GM10266 (cell line): Measurements from ENCODE around the gene RNF41.

Source experiments
- DNase-seq: peaks from one replicate; pipeline ENCODE4 v3.0.0; 2012; ENCODE audit errors: extremely low spot score
- TF ChIP-seq, protein P1 (sequence below): IDR thresholded peaks from 2 replicates; pipeline ENCODE4 v1.5.1; 2012; ENCODE audit warnings: mild to moderate bottlenecking, low read depth; ENCODE audit not compliant: control insufficient read depth, insufficient read depth; ENCODE audit errors: missing control alignments

RNF41 gene

DNA sequence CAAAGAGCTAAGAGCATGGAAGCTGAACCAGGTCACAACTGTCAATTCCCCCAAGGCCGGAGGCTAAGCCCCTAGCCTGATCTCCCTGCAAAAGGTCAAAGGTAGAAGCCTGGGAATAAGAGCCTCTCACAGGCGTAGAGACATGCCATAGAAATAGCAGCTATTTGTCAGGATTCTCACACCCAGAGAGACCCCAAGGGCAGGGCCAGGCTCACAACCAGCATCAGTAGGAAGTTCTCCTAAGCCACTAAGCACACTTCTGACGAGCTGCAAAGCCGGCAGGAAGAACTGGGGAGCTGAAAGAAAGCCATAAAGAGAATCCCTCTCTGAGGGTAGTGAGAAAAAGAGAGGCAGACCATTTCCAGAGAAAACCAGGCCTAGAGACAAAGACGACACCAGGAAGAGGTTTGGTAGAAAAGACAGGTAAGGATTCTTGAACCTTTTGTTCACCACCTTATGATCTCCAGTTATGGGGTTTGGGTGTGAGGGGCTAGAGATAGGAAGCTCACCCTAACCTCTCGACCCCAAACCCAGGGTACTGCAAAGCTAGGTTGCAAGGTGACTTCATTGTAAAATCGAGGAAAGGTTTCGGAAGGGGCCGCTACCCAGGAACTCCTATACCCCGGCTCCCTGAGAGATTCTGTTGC is 33.5 kb downstream of the RNF41 start:
- TF ChIP-seq, protein P1, sequence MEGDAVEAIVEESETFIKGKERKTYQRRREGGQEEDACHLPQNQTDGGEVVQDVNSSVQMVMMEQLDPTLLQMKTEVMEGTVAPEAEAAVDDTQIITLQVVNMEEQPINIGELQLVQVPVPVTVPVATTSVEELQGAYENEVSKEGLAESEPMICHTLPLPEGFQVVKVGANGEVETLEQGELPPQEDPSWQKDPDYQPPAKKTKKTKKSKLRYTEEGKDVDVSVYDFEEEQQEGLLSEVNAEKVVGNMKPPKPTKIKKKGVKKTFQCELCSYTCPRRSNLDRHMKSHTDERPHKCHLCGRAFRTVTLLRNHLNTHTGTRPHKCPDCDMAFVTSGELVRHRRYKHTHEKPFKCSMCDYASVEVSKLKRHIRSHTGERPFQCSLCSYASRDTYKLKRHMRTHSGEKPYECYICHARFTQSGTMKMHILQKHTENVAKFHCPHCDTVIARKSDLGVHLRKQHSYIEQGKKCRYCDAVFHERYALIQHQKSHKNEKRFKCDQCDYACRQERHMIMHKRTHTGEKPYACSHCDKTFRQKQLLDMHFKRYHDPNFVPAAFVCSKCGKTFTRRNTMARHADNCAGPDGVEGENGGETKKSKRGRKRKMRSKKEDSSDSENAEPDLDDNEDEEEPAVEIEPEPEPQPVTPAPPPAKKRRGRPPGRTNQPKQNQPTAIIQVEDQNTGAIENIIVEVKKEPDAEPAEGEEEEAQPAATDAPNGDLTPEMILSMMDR = no peak
- DNase-seq = no peak

- TF ChIP-seq, protein P1 = no peak
- no peak for DNase-seq
Measured at GRCh38 chr12:56186957-56187356, 34.8 kb downstream of the RNF41 start.

- TF ChIP-seq, protein P1 = no peak
Measured at GRCh38 chr12:56178347-56178746, 43.4 kb downstream of the RNF41 start.

DNA sequence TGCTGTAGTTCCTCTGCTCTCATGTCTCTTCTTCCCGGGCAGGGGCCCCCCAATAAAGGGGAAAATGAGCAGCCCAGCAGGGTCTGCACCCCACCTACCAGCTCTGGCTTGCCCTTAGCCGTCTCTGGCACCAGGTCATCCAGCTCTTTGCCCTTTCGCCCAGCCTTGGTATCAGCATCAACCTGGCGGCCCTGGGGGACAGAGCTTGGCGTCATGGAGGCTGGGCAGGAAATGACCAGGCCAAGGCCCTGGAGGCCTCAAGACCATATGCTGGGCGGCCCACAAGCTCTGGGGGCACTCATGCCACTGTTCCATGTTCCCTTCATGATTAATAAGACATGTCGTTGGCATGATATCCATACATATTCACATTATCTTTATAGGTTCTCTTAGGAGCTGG is 48.9 kb downstream of the RNF41 start:
- TF ChIP-seq, protein P1 = no peak
- DNase-seq = no peak

More at GRCh38 chr12:56178347-56178746, 43.4 kb downstream of the RNF41 start:
- no peak for DNase-seq

- TF ChIP-seq, protein P1 = no peak
Measured at GRCh38 chr12:56169229-56169759, 52.4 kb downstream of the RNF41 start.

GRCh38 chr12:56165369-56165768 is 56.4 kb downstream of the RNF41 start:
- TF ChIP-seq, protein P1 = no peak
- no peak for DNase-seq

More at GRCh38 chr12:56169229-56169759, 52.4 kb downstream of the RNF41 start:
- DNase-seq = no peak

DNA sequence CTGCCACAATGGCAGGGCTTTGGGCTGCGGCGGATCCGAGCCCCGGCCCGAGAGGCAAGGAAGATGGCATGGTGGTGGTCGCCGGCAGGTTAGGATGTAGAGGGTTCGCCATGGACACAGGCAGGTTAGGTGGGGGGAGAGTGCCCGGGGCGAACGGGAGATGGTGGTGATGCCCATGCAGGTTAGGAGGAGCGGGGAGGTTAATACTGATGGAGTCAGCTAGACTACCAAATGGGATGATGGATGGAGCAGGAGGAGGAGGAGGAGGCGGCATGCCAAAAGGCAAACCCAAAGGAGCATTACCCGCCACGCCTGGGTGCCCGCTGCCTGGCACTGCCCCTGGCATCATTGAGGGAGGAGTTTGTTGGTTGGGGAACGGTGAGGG is 57.4 kb downstream of the RNF41 start:
- no peak for DNase-seq
- TF ChIP-seq, protein P1 = no peak
